GM20000 (cell line): ENCODE results near the gene PRR18.

Experiments
- DNase-seq: peaks from one replicate; pipeline ENCODE4 v3.0.0; 2012; ENCODE audit warnings: low spot score
- CTCF ChIP-seq: IDR thresholded peaks from 2 replicates; pipeline ENCODE4 v1.5.1; 2012; ENCODE audit warnings: mild to moderate bottlenecking, control low read depth; ENCODE audit errors: extremely low read depth, missing control alignments

The PRR18 gene

GRCh38 chr6:166331503-166332415 lies 23.6 kb upstream of the PRR18 start:
- TF ChIP-seq CTCF, result no peak
- DNase-seq, result no peak

GRCh38 chr6:166330612-166331011 lies 22.4 kb upstream of the PRR18 start:
- TF ChIP-seq CTCF, result no peak
- DNase-seq, result no peak

- no peak for TF ChIP-seq CTCF
- DNase-seq, result peak; percentile 64
These were observed 17.3 kb upstream of the PRR18 start for GRCh38 chr6:166325383-166326042.

- no peak for TF ChIP-seq CTCF
- DNase-seq, result no peak
These were observed 15.2 kb upstream of the PRR18 start for GRCh38 chr6:166323395-166323794.

- DNase-seq, result no peak
- TF ChIP-seq CTCF, result no peak
These were observed 10.7 kb upstream of the PRR18 start for GRCh38 chr6:166318649-166319600.

- DNase-seq, result no peak
- no peak for TF ChIP-seq CTCF
These were observed 10.0 kb upstream of the PRR18 start for GRCh38 chr6:166318227-166318626.
